GM12873 (cell line): Measurements from ENCODE around the gene IFT43.

Source experiments
- TF ChIP-seq, protein P1 (sequence below): IDR thresholded peaks from 2 replicates; pipeline ENCODE4 v1.5.1; 2012; ENCODE audit warnings: low read depth, mild to moderate bottlenecking, moderate library complexity, low read length, control low read depth; ENCODE audit not compliant: insufficient read depth; ENCODE audit errors: missing control alignments

Gene IFT43

GRCh38 chr14:76080025-76080424 is 94.5 kb downstream of the IFT43 start:
- TF ChIP-seq, protein P1, sequence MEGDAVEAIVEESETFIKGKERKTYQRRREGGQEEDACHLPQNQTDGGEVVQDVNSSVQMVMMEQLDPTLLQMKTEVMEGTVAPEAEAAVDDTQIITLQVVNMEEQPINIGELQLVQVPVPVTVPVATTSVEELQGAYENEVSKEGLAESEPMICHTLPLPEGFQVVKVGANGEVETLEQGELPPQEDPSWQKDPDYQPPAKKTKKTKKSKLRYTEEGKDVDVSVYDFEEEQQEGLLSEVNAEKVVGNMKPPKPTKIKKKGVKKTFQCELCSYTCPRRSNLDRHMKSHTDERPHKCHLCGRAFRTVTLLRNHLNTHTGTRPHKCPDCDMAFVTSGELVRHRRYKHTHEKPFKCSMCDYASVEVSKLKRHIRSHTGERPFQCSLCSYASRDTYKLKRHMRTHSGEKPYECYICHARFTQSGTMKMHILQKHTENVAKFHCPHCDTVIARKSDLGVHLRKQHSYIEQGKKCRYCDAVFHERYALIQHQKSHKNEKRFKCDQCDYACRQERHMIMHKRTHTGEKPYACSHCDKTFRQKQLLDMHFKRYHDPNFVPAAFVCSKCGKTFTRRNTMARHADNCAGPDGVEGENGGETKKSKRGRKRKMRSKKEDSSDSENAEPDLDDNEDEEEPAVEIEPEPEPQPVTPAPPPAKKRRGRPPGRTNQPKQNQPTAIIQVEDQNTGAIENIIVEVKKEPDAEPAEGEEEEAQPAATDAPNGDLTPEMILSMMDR: no peak

- TF ChIP-seq, protein P1: no peak
Measured at GRCh38 chr14:76080471-76080870, 94.9 kb downstream of the IFT43 start.

DNA sequence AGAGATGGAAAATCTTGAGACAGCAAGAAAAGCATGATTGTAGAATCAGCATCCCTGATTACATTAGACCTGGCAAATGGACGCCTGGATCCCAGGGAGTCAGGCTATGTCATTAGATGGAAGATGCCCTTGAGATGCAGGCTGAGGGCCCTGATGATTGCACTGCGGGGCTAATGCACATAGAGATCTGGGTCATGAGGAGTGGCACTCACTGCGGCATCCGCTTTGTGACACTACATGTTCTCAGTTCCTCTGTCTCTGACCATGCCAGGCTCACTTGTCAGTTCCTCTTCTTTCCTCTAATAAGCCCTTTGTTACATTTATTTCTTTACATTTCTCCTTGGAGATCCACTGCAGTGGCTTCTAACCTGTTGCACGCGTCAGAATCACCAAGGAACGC is 96.1 kb downstream of the IFT43 start:
- TF ChIP-seq, protein P1: no peak

GRCh38 chr14:76083796-76084765 is 98.5 kb downstream of the IFT43 start:
- TF ChIP-seq, protein P1: no peak

DNA sequence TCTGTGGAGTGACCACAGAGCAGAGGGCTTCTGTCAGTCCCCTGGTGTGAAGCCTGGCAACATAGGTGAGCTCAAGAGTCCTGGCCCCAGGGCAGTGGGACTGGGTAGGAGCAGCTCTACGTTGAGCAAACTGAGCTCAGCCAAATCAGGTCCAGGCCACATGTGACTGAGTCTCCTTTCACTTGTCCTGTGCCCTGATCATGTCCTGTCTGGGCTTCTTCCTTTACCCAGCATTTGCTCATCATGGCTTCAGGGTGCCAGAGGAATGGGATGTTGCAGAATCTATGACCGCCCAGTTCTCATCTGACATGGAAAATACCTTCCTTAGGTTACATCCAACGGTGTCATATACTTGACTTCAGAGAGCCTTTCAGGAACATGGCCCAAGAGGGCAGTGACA is 99.8 kb downstream of the IFT43 start:
- TF ChIP-seq, protein P1: no peak

DNA sequence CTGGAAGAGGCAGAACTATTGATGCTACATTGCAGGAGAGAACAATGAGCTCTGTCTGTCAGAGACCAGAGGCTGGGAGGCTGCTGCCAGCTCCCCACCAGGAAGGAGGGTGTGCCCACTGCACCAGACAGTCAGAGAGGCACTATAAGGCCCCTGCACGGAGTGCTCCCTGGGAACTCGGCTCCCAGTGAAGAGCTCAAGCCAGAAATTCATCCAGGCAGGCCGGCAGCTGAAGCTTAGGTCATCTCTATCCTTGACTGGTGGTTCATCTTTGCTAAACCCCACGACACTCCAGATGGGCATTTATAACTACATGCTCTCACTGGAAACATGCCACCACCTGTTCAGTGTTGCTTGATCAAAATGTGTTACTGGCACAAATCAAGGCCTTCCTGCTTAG is 101.1 kb downstream of the IFT43 start:
- TF ChIP-seq, protein P1: no peak

DNA sequence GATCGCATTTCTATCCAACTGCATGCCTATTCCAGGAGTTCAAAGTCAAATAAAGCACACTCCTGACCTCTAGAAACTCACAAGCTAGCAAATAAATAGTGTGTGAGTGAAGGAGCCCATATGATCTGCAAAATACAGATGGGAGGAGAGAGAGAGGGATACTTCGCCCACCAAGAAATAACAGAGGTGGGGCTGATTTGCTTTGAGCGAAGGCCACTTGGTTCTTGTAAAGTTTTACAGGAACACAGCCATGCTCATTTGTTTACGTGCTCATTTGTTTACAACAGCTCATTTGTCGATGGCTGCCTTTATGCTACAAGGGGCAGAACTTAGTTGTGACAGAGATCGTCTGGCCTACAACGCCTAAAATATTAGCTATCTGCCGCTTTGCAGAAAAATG is 102.8 kb downstream of the IFT43 start:
- TF ChIP-seq, protein P1: no peak
